Upper lobe of left lung (tissue), 6 donors: ENCODE results near the gene USP3. TPM values are rescaled to one million over a fixed set of nuclear protein-coding genes. Genes with fewer than 3 reads are reported as not detected.
A peak's percentile ranks its signal among the peaks of the same experiment; 100 is the strongest.

Source experiments
- ATAC-seq, 2 donors: fragments of 200-7000 bp; cut with Tn5 transposase; one replicate each; pipeline ENCODE4 v1.9.1; 2022; ENCODE audit warnings: mild to moderate bottlenecking in 2 of 2, moderate library complexity in 2 of 2; ENCODE audit not compliant: low FRiP score in 2 of 2
- DNase-seq, 2 donors: peaks; one replicate each; pipeline ENCODE4 v3.0.0-alpha.2; 2019 to 2020
- H3K27ac ChIP-seq, 4 donors: fragments of 200-600 bp; sonication (generic); one replicate each; pipeline ENCODE4 v1.5.1; 2016 to 2019
- H3K27me3 ChIP-seq, 4 donors: fragments of 200-600 bp; sonication (generic); one replicate each; pipeline ENCODE4 v1.5.1; 2017 to 2019
- H3K36me3 ChIP-seq, 4 donors: fragments of 200-600 bp; sonication (generic); one replicate each; pipeline ENCODE4 v1.5.1; 2016 to 2019
- H3K4me1 ChIP-seq, 4 donors: fragments of 200-600 bp; sonication (generic); one replicate each; pipeline ENCODE4 v1.5.1; 2018 to 2019
- H3K4me3 ChIP-seq, 4 donors: fragments of 200-600 bp; sonication (generic); one replicate each; pipeline ENCODE4 v1.5.1; 2017 to 2019; ENCODE audit warnings: mild to moderate bottlenecking in 2 of 4, moderate library complexity in 1 of 4
- H3K9me3 ChIP-seq, 4 donors: fragments of 200-600 bp; sonication (generic); one replicate each; pipeline ENCODE4 v1.5.1; 2018 to 2019
- EP300 ChIP-seq, 4 donors: sonication (generic); formaldehyde crosslinking; IDR thresholded peaks; one replicate each; pipeline ENCODE4 v1.5.1; 2017; ENCODE audit warnings: antibody characterized with exemption in 4 of 4, control low read depth in 2 of 4
- POLR2A ChIP-seq, 4 donors: fragments of 450-650 bp; IDR thresholded peaks; one replicate each; pipeline ENCODE4 v1.5.1; 2016 to 2017; ENCODE audit warnings: antibody characterized with exemption in 4 of 4, mild to moderate bottlenecking in 2 of 4
- POLR2AphosphoS5 ChIP-seq, 2 donors: sonication (generic); formaldehyde crosslinking; IDR thresholded peaks; one replicate each; pipeline ENCODE4 v1.5.1; 2017; ENCODE audit warnings: antibody characterized with exemption in 2 of 2
- WGBS, 2 donors: methylation state at CpG; one replicate each; pipeline ENCODE4 v1.1.5; 2017 to 2018; 5-methylcytosine and 5-hydroxymethylcytosine counted together
- total RNA-seq, 6 donors: library from RNA; depleted of rRNA in 4 of 6; stranded (reverse); fragments of >200 nt in 4 of 6; gene quantifications; one replicate each; pipeline versions ENCODE4 v1.1.0 to v1.2.1, GENCODE V29; 2016 to 2021
- TF ChIP-seq, protein P1 (sequence below), 6 experiments: fragments of 450-650 bp in 4 of 6; fragments of 200-600 bp in 2 of 6; sonication (generic) in 2 of 6; IDR thresholded peaks; one replicate each; pipeline ENCODE4 v1.5.1; 2016 to 2019; ENCODE audit warnings: antibody characterized with exemption in 6 of 6
- donor health status: DM: no; HTN: no; CAD: no; lungs with moderate emphysema.
- donor health status: DM: no; HTN: yes; CAD: no; lungs with severe emphysema.

Gene USP3
- total RNA-seq, 6 donors from 2014 or later, result 45.7 to 87.0 (median 63.8) TPM

DNA sequence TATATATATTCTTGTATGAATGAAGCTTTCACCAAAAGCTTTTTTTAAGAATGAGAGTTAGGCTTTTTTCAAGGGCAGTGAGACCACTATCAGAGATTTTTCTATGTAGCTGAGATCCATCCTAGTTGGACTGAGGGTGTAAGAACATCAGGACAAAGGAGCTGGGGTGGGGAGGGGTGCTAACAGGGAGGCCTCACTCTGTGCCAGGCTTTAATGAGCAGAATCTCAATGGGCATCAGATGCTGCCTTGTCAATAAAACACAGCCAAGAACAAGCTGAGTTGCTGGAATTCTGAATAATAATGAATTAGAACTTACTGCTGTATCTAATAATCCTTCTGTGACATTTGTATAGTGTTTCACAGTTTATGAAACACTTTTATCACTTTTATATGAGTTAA is 41.4 kb upstream of the USP3 start:
- Histone ChIP-seq H3K4me3 (no peak overlapping the region), H3K36me3 (no peaks in the 10 kb centered on the region), H3K27ac (no peak overlapping the region), H3K9me3 (no peaks in the 10 kb centered on the region), H3K27me3 (no peaks in the 10 kb centered on the region), H3K4me1 (peaks cover 13 to 27% (median 19%) of the 10 kb centered on the region in 4 donors)
- TF ChIP-seq, protein P1, sequence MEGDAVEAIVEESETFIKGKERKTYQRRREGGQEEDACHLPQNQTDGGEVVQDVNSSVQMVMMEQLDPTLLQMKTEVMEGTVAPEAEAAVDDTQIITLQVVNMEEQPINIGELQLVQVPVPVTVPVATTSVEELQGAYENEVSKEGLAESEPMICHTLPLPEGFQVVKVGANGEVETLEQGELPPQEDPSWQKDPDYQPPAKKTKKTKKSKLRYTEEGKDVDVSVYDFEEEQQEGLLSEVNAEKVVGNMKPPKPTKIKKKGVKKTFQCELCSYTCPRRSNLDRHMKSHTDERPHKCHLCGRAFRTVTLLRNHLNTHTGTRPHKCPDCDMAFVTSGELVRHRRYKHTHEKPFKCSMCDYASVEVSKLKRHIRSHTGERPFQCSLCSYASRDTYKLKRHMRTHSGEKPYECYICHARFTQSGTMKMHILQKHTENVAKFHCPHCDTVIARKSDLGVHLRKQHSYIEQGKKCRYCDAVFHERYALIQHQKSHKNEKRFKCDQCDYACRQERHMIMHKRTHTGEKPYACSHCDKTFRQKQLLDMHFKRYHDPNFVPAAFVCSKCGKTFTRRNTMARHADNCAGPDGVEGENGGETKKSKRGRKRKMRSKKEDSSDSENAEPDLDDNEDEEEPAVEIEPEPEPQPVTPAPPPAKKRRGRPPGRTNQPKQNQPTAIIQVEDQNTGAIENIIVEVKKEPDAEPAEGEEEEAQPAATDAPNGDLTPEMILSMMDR (IDR thresholded peaks at IDR 0.05), result no peak
- TF ChIP-seq POLR2AphosphoS5 (IDR thresholded peaks at IDR 0.05), result no peak
- no peak for TF ChIP-seq EP300 (IDR thresholded peaks at IDR 0.05)
- TF ChIP-seq POLR2A (IDR thresholded peaks at IDR 0.05), result no peak
- ATAC-seq, result no peak
- no peak for DNase-seq

DNA sequence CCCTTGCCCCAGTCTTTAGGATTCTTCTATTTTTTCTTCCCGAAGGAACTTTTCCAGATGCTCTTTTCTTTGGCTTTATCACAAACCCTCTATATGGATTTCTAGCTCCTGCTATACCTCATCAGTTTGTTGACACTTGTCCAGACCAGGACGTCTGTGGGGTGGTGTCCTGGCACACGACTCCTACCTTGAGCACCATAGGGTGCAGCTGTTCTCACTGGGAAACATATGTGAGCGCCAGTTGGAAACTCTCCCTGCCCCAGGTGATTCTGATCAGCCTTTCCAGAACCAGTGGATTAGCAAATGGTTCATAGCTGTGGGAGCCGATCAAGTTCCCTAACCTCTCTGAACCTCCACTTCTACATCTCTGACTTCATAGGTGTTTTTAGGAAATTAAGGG is 40.6 kb upstream of the USP3 start:
- DNase-seq, result no peak
- no peak overlapping the region for H3K27ac ChIP-seq
- WGBS, 2 donors, result 72 to 73% methylated on average over 5 of the region's 5 CpGs
- ATAC-seq, result no peak
- H3K4me3 ChIP-seq, result no peak overlapping the region
- no peaks in the 10 kb centered on the region for H3K36me3 ChIP-seq
- no peaks in the 10 kb centered on the region for H3K9me3 ChIP-seq
- H3K4me1 ChIP-seq, result peaks cover 13 to 27% (median 19%) of the 10 kb centered on the region in 4 donors
- TF ChIP-seq POLR2A (IDR thresholded peaks at IDR 0.05) (no peak), POLR2AphosphoS5 (IDR thresholded peaks at IDR 0.05) (no peak), EP300 (IDR thresholded peaks at IDR 0.05) (no peak)
- TF ChIP-seq, protein P1 (IDR thresholded peaks at IDR 0.05), result no peak
- H3K27me3 ChIP-seq, result no peaks in the 10 kb centered on the region

DNA sequence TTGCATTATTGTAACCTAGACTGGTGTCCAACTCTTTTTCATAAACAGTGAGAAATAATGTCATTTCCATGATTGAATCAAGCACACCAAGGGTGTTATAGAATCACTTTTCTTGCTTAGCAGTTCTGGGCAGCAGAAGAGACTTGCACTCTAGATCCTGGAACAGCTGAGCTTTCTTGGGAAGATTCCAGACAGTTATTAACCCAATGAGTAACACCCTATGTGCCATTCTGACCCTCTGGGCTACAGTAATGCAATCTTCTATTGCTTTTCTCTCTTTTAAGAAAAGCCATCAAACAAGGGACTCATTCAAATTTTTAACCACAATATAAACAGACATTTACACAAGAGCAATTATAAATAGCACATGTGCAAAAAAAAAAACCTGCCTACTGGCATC is 39.3 kb upstream of the USP3 start:
- TF ChIP-seq, protein P1 (IDR thresholded peaks at IDR 0.05), result no peak
- no peak for TF ChIP-seq EP300 (IDR thresholded peaks at IDR 0.05)
- no peak for TF ChIP-seq POLR2AphosphoS5 (IDR thresholded peaks at IDR 0.05)
- TF ChIP-seq POLR2A (IDR thresholded peaks at IDR 0.05), result no peak
- Histone ChIP-seq H3K4me1 (peaks cover 13 to 27% (median 19%) of the 10 kb centered on the region in 4 donors), H3K9me3 (no peaks in the 10 kb centered on the region), H3K4me3 (no peak overlapping the region), H3K27ac (no peak overlapping the region), H3K27me3 (no peaks in the 10 kb centered on the region), H3K36me3 (no peaks in the 10 kb centered on the region)
- no peak for DNase-seq
- no peak for ATAC-seq

DNA sequence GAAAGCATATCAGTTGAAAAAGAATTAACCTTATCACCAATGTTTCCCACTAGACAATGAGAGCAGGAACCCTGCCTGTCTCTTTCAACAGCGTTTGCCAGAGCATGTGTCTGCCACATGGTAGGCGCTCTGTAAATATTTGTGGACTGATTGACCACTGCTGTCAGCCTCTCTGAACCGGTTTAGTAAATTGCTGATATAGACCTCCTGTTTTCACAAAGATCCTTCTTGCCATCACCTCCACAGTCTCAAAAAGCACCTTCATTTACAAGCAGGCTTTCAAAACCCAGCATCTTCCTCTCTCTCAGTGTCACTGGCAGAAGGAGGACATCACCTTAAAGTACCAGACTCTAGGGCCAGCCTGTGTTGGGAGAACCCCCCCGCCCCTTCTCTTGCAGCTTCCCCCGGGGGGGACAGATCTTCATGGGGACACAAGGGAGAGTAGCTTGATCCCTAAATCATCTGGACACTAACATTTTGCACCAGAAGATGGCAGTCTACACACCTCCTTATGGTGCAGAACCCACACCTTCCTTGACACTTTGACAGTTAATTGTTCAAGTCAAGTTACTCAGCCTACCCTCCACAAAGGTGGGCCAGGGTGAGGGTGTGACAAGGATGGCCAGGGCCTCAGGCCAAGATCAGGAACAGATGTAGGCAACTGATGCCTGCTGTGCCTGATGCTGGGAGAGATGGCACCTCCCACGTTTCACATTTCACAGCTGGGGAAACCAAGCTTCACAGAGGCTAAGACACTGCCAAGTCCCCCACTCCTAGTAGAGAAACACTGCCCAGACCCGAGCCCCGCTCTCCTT is 37.8 kb upstream of the USP3 start:
- no peak for TF ChIP-seq EP300 (IDR thresholded peaks at IDR 0.05)
- TF ChIP-seq POLR2AphosphoS5 (IDR thresholded peaks at IDR 0.05), result no peak
- TF ChIP-seq POLR2A (IDR thresholded peaks at IDR 0.05), result no peak
- TF ChIP-seq, protein P1 (IDR thresholded peaks at IDR 0.05), result peak; percentile 58 to 80 (median 66)
- ATAC-seq (peak; percentile 77 to 90), DNase-seq (peak in 1 of 2 donors; percentile 39)
- H3K9me3 ChIP-seq, result no peaks in the 10 kb centered on the region
- H3K27me3 ChIP-seq, result no peaks in the 10 kb centered on the region
- H3K4me3 ChIP-seq, result no peak overlapping the region
- H3K4me1 ChIP-seq, result peaks cover 13 to 23% (median 19%) of the 10 kb centered on the region in 4 donors
- 20 to 32% methylated on average over 8 of the region's 8 CpGs for WGBS, 2 donors
- no peaks in the 10 kb centered on the region for H3K36me3 ChIP-seq
- H3K27ac ChIP-seq, result no peak overlapping the region

DNA sequence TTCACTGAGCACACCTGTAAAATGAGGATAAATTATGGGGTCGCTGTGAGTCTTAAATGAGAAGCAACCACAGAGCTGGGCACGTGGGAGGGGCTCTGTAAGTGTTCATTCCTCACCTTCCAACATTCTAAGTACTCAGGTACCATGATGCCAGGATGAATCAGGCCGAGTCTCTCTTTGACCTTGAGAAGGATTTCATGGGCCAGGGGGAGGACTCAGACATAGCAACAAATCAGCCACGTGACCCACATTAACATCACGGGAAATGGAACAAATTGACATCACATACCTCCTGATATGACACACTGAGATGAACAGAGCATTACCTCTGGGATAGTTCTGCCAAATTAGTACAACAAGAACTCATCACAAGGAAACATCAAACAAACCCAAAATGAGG is 35.2 kb upstream of the USP3 start:
- H3K36me3 ChIP-seq, result no peaks in the 10 kb centered on the region
- ATAC-seq, result no peak
- no peak overlapping the region for H3K4me3 ChIP-seq
- DNase-seq, result no peak
- no peaks in the 10 kb centered on the region for H3K9me3 ChIP-seq
- H3K27me3 ChIP-seq, result no peaks in the 10 kb centered on the region
- peaks cover 17 to 36% (median 25%) of the 10 kb centered on the region in 4 donors for H3K4me1 ChIP-seq
- 81 to 86% methylated on average over 4 to 5 of the region's 5 CpGs for WGBS, 2 donors
- no peak overlapping the region for H3K27ac ChIP-seq
- TF ChIP-seq, protein P1 (IDR thresholded peaks at IDR 0.05), result no peak
- TF ChIP-seq POLR2AphosphoS5 (IDR thresholded peaks at IDR 0.05) (no peak), POLR2A (IDR thresholded peaks at IDR 0.05) (no peak), EP300 (IDR thresholded peaks at IDR 0.05) (no peak)
